HG03342 (cell line): ENCODE measurements around the gene SYNM.
"Not testable (repeated sequence)": the region's sequence is repeated elsewhere in the genome, so short reads cannot be mapped to it uniquely, and the experiment has no call there.

Experiments
- ATAC-seq: cut with Tn5 transposase; IDR thresholded peaks from one replicate; pipeline ENCODE4 v1.9.1; 2021; ENCODE audit warnings: mild to moderate bottlenecking, moderate library complexity; ENCODE audit not compliant: unreplicated experiment

Gene SYNM

GRCh38 chr15:99104788-99105513, at the start of gene SYNM:
TSS of gene SYNM (plus strand) at chr15:99105080. CDS start at chr15:99105200, 120 bp downstream.
- ATAC-seq = peak; percentile 63

GRCh38 chr15:99055555-99056134, 49.2 kb upstream of the SYNM start:
- no peak for ATAC-seq

- no peak for ATAC-seq
Observed at GRCh38 chr15:99057020-99057419, 47.9 kb upstream of the SYNM start.

GRCh38 chr15:99057697-99058420, 47.0 kb upstream of the SYNM start:
- ATAC-seq = no peak

- no peak for ATAC-seq
Observed at GRCh38 chr15:99058421-99058870, 46.4 kb upstream of the SYNM start.

GRCh38 chr15:99059010-99059981, 45.6 kb upstream of the SYNM start:
- ATAC-seq = peak; percentile 82

GRCh38 chr15:99060186-99060585, 44.7 kb upstream of the SYNM start:
- ATAC-seq = not testable (repeated sequence)

DNA sequence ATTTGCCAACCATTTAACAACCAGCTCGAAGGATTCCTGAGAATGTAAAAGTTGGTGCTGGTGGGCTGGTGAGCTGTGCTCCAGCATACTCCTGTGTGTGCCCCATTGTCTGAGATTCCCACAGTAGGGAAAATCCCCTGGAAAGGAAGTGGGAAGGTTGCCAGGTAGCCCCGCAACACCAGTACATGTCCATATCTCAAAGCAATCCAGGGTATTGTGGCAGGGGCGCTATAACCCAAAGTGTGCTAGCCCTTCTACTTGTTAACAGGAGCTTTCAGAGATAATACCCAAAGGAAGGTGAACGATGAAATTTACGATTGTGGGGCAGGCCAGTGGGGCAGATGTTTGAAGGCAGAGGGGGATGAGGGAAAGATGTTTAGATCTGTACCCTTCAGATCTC, 42.7 kb upstream of the SYNM start:
- ATAC-seq = no peak

DNA sequence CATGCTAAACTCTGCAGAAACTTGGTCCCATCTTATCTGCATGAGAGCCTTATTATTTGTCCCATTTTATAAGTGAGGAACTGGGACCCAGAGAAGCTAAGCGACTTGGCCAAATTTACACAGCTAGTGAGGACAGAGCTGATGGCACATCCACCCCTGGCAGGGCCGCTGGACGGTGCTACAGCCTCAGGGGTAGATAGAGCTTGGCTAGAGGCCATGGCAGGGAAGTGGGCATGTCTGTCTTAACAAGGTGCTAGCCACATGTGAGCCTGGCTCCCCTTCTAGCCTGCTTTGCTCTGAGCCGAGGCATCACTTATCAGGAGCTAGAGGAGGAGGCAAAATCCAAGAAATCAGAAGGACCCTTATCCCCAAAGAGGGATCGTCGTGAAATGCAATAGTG, 36.7 kb upstream of the SYNM start:
- no peak for ATAC-seq

DNA sequence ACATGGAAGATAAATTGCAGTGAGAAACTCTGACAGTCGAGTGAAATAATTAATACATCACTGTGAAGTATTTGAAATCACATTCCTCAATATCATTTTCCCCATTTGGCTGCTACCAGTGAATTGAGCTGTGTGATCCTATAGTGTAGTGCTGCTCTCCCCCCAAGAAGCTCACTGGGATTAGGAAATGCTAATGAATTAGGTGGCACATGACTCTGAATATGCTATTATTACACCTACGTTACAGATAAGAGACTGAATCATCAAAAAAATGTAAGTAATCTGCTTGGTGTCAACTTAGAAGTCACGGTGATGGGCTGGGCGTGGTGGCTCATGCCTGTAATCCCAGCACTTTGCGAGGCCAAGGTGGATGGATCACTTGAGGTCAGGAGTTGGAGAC, 34.7 kb upstream of the SYNM start:
- ATAC-seq = no peak

GRCh38 chr15:99071091-99071680, 33.7 kb upstream of the SYNM start:
- ATAC-seq = no peak

DNA sequence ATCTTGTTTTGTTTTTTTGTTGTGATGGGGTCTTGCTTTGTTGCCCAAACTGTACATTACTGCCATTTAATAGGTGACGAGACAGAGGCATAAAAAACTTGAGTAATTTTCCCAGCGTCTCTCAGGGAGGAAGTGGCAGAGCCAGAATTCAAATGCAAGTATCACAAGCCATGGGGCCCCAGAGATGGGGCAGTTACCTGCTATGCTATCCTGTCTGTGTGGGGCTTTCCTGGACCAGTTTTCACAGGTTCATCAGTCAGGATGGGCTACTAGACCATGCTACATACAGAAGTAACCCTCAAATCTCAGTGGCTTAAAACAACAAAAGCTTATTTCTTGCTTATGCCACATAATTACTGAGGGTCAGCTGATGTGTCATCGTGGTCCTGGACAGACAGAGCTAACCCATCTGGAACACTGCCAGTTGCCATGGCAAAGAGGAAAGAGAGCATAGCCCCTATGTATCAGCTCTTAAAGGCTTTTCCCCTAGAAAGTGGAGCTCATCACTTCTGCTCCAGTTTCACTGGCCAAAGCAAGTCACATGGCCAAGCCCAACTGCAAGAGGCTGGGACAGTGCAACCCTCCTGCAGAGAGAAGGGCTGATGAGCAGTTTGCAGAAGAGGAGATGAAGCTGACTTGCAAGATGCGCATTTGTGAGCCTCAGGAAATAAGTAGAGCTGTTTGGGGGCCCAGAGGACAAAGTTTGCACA, 31.7 kb upstream of the SYNM start:
- ATAC-seq = no peak

DNA sequence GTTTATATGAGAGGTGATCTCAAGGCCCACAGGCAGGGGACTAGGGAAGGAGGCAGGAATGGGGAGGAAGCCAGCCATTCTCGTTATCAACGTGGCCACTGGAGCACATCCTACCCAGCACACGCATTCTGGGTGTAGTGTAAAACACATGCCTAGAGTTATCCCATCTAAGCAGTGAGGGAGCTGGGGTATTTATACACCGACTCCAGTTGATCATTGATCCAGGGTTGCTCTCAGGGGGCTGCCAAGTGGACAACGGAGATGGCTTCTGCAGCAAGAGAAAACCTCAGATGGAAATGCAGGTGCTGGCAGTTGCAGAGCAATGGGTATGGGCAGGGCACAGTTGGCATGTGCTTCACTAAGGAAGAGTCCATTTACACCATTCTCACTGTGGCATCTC, 30.4 kb upstream of the SYNM start:
- ATAC-seq = no peak

GRCh38 chr15:99075059-99075652, 29.7 kb upstream of the SYNM start:
- not testable (repeated sequence) for ATAC-seq

GRCh38 chr15:99076109-99076508, 28.8 kb upstream of the SYNM start:
- peak; percentile 10 for ATAC-seq

DNA sequence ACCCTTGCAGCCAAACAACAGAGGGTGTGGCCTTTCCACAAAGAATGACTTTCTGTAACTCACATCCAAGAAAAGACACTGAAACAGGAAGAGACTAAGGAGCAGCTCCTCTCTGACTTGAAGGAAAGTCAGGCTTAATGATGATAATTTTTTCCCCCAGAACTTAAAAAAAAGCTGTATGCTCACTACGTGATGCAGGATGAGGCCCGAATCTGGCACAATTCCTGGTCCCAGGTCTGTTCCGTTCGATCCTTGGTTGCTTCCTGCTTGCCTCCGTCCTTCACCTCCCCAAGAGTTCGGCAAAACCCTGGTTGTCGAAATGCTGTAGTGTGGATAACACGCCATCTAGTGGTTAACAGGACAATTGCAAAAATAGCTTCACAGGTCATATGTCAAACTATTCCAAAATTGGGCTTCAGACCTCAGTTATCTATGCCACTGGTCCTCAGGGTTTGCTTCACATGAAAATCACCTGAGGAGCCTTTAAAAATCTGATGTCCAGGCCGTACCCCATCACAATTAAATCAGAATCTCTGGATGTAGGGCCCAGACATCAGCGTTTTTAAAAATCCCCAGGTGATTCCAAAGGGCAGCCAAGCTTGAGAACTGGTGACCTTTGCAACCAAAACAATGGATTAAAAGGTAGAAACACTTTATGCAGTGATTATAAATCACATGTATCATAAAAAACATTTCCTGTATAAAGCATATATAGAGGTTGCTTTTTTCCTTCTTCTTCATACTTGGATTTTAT, 28.1 kb upstream of the SYNM start:
- peak; percentile 92 for ATAC-seq

DNA sequence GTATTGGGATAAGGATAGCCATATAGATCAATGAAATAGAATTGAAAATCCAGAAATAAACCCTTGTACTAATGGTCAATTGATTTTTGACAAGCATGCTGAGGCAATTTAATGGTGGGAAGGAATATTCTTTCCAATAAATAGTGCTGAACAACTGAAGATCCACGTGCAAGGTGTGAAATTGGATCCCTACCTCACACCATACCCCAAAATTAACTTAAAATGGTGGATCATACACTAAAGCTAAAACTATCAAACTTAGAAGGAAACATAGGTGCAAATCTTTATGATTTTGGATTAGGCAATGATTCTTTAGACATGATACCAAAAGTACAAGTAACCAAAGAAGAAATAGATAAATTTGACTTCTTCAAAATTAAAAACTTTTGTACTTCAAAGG, 22.1 kb upstream of the SYNM start:
- ATAC-seq = no peak

- no peak for ATAC-seq
Observed at GRCh38 chr15:99084965-99085364, 19.9 kb upstream of the SYNM start.
